ENCODE data around the gene CNTNAP5.

GRCh38 chr2:124913868-124914267 is 888.8 kb downstream of the CNTNAP5 start:
- no peak for TF ChIP-seq CTCF (IDR thresholded peaks at IDR 0.05)
- no peak for TF ChIP-seq POLR2A (IDR thresholded peaks at IDR 0.05)
